ENCODE measurements around the gene STRA6. TPM values are rescaled to one million over a fixed set of nuclear protein-coding genes. Genes with fewer than 3 reads are reported as not detected.

STRA6 gene
- polyA plus RNA-seq, 3 donors = 24.4 to 40.6 (median 35.4) TPM

DNA sequence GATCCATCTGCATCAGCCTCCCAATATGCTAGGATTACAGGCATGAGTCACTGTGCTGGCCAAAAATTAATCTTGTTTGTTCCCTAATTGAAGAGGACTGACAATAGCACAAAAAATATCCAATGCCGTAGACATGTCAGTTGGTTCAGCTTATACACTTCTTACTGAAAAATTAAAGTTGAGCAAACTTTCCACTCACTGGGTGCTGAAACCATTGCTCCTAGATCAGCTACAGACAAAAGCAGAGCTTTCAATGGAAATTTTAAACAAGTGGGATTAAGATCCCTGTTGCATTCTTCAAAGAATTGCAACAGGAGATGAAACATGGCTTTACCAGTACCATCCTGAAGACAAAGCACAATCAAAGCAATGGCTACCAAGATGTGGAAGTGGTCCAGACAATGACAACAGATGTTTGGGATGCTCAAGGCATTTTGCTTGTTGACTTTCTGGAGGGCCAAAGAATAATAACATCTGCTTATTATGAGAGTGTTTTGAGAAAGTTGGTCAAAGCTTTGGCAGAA lies 56.2 kb downstream of the STRA6 start:
- DNase-seq (ENCODE audit: extremely low read depth in 1 of 11, low read depth in 9 of 11, low spot score in 4 of 11) = no peak

DNA sequence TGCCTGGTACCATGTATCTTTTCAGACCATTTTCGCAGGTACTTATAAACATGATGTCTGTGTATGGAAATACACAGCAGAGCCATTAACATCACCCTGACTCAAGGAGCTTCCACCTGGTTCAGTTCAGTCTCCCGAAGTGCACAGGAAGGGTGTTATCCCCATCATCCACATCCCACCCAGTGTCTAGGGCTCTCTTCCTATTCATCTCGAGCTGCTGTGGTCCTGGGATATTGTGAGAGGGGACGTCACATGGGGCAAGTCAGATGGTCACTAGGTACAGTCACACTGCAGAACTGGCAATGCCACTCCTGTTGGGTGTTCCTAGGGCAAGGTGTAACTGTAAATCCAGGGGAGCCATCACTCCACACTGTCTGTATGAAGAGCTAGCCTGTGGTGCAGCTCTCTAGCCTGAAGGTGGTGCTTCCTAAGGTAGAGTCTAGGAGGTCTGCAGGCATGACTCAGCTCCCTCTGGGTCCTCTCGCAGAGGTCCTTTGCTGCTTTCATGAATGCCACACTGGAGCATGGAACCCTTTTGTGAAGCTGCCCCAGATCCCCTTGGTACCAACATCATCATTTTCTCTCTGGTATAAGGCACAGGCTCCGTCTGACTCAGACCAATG lies 58.3 kb downstream of the STRA6 start:
- DNase-seq (ENCODE audit: extremely low read depth in 1 of 11, low read depth in 9 of 11, low spot score in 4 of 11) = no peak

DNA sequence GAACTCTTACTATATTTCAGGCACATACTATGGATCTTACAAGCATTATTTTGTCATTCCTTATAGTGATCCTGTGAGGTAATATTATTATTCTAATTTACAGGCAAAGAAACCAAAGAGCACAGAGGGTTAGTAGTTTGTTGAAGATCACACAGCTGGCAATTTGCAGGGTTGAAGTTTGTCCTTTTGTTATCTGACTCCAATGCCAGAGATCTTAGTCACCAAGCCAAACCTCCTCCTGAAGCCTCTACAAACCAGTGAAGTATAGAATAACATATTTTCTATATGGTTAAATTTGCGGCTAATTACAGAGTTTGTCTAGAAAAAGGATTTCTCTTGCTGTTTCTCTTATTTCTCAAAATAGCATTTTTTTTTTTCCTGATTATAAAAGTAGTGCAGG lies 61.0 kb downstream of the STRA6 start:
- no peak for DNase-seq (ENCODE audit: extremely low read depth in 1 of 11, low read depth in 9 of 11, low spot score in 4 of 11)

DNA sequence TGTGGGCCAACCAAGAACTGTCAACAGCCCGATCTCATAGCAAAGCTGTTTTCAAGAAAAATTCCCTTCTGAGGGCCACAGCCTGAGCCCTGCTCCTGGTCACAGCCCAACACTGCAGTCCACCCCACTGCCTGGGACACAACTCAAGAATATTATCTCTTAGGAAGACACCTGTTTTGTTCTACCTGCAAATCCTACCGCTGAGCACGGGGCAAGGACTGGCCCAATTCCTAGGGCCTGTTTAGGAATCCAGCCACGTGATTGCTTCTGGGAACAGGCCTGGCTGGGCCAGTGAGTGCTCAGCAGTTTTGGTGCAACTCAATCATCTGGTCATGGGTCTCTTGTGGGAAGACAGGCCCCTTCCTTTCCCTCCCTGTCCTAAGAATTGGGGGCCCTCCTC lies 63.9 kb downstream of the STRA6 start:
- DNase-seq (ENCODE audit: extremely low read depth in 1 of 11, low read depth in 9 of 11, low spot score in 4 of 11) = no peak

DNA sequence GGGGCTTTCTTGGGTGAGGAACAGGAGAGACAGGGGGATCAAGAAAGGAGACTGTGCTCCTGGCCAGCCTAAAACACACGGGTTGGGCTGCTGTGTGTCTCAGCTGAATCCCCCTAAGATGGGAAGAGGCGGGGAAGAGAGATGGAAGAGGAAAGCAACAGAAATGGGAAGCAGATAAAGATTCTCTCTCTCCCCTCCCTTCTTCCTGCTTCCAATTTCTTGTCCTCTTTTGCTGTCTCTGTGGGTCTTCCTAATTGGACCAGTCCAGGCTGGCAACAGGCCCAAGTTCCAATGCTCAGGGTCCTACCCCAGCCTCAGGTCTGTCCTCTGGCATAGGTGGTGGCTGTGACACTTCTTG lies 65.1 kb downstream of the STRA6 start:
- DNase-seq (ENCODE audit: extremely low read depth in 1 of 11, low read depth in 9 of 11, low spot score in 4 of 11) = no peak

DNA sequence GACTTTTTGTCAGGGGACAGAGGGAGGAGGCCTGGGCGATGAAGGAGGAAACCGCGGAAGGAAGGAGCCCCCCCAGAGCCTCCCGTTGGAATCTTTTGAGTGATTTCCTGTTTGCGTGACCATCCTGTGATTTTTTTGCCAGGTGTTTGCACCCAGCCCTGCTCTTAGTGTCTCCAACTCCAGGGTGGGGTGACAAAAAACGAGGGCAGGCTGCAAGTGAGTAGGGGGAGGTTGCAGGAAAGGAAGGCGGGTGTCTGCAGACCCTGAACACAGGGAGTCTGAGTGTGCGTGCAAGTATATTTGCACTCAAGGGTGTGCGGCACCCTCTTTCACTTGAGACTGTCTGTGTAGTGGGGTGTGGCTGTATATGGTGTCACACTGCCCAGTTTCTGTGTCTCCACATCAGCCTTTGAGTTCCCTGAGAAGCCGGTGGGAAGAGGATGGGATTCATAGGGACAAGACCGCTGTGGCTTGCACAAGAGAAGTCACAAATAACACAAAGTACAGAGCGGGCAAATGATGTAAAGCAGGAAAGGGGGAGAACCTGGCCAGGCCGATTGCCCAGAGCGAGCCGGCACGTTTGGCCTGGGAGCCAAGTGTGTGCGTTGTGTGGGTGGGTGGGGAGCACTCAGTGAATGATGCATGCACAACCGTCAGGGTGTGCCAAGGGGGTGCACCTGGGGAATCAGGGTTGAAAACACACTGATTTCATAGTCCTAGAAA lies 65.6 kb downstream of the STRA6 start:
- DNase-seq (ENCODE audit: extremely low read depth in 1 of 11, low read depth in 9 of 11, low spot score in 4 of 11) = no peak

DNA sequence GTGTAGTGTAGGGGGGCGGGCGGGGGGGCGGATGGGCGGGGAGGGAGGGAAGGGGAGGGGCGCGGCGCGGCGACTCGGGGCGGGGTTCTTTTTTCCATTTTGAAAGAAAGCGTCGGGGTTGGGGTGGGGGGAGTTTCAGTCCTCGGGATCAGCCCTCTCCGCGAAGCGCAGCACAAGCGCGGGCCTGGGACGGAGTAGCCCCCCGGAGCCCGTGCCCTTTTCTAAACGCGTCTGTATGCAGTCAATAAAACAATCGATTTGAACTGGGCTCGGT lies 66.1 kb downstream of the STRA6 start:
- DNase-seq (ENCODE audit: extremely low read depth in 1 of 11, low read depth in 9 of 11, low spot score in 4 of 11) = no peak

DNA sequence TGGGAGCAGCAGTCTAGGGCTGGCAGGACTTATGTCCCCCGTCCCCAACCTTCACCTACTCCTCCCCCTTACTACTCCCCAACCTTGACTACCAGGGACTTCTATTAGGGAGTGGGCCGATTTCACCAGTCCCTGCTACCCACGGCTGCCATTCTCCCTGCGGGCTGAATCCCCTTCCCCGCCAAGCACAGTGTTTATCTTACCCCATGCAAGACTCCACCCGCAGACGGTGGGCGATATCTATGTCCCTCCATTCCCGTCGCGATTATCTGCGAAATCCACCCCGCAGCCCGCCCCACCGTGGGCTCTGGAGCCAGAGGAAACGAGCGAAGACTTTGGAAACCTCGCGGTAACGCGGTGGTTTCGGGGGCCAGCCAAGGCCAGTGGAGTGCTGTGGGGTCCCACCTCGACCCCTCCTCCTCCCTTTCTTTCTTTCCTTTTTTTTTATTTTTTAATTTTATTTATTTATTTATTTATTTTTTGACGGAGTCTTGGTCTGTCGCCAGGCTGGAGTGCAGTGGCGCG lies 67.5 kb downstream of the STRA6 start:
- no peak for DNase-seq (ENCODE audit: extremely low read depth in 1 of 11, low read depth in 9 of 11, low spot score in 4 of 11)

DNA sequence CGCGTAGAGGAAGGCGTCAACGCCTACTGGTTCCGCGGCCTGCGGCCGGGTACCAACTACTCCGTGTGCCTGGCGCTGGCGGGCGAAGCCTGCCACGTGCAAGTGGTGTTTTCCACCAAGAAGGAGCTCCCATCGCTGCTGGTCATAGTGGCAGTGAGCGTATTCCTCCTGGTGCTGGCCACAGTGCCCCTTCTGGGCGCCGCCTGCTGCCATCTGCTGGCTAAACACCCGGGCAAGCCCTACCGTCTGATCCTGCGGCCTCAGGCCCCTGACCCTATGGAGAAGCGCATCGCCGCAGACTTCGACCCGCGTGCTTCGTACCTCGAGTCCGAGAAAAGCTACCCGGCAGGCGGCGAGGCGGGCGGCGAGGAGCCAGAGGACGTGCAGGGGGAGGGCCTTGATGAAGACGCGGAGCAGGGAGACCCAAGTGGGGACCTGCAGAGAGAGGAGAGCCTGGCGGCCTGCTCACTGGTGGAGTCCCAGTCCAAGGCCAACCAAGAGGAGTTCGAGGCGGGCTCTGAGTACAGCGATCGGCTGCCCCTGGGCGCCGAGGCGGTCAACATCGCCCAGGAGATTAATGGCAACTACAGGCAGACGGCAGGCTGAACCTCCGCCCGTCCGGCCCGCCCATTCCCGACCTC lies 68.1 kb downstream of the STRA6 start:
- no peak for DNase-seq (ENCODE audit: extremely low read depth in 1 of 11, low read depth in 9 of 11, low spot score in 4 of 11)

DNA sequence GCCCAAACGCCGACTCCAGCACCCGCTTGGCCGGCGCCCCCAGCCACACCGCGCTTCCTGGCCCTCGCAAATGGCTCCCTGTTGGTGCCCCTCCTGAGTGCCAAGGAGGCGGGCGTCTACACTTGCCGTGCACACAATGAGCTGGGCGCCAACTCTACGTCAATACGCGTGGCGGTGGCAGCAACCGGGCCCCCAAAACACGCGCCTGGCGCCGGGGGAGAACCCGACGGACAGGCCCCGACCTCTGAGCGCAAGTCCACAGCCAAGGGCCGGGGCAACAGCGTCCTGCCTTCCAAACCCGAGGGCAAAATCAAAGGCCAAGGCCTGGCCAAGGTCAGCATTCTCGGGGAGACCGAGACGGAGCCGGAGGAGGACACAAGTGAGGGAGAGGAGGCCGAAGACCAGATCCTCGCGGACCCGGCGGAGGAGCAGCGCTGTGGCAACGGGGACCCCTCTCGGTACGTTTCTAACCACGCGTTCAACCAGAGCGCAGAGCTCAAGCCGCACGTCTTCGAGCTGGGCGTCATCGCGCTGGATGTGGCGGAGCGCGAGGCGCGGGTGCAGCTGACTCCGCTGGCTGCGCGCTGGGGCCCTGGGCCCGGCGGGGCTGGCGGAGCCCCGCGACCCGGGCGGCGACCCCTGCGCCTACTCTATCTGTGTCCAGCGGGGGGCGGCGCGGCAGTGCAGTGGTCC lies 68.7 kb downstream of the STRA6 start:
- DNase-seq (ENCODE audit: extremely low read depth in 1 of 11, low read depth in 9 of 11, low spot score in 4 of 11) = no peak

DNA sequence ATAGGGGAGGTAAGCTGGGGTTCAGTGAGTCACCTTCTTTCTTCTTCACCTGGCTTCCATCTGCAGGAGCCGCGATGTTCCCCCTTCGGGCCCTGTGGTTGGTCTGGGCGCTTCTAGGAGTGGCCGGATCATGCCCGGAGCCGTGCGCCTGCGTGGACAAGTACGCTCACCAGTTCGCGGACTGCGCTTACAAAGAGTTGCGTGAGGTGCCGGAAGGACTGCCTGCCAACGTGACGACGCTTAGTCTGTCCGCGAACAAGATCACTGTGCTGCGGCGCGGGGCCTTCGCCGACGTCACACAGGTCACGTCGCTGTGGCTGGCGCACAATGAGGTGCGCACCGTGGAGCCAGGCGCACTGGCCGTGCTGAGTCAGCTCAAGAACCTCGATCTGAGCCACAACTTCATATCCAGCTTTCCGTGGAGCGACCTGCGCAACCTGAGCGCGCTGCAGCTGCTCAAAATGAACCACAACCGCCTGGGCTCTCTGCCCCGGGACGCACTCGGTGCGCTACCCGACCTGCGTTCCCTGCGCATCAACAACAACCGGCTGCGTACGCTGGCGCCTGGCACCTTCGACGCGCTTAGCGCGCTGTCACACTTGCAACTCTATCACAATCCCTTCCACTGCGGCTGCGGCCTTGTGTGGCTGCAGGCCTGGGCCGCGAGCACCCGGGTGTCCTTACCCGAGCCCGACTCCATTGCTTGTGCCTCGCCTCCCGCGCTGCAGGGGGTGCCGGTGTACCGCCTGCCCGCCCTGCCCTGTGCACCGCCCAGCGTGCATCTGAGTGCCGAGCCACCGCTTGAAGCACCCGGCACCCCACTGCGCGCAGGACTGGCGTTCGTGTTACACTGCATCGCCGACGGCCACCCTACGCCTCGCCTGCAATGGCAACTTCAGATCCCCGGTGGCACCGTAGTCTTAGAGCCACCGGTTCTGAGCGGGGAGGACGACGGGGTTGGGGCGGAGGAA lies 69.6 kb downstream of the STRA6 start:
- no peak for DNase-seq (ENCODE audit: extremely low read depth in 1 of 11, low read depth in 9 of 11, low spot score in 4 of 11)

DNA sequence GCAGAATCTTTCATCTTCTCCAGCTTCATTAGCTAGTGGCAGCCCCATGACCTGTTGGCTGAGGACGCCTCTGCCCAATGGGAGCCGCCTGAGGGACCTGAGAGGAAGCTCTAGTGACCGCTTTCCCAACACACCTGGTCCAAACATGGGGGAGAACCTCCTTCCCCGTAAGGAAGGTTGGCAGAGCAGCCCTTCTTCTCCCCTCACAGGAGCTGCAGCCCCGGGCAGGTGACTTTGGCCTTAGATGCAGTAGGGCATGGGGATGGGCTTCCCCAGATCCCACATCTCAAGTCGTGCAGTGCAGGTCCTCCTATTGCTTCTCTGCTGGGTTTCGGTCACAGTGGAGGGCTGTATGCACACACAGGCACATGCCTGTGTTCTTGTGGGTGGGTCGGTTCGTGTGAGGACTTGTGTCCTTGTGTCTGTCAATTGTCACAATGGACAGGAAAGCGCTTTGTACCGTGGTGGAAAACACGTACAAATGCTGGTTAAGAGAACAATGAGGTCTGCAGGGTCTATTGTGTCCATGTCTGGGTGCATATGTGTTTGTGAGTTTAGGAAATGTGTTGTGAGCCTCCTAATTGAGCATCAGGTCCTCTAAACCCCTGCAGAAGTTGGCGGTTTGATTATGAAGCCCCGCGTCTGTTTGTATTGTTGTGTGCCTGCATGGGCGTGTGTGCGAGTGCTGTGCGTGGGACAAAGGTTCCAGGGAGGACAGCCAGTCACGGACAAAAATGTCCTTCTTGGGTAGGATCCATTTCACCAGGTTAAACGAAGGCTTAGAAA lies 70.8 kb downstream of the STRA6 start:
- no peak for DNase-seq (ENCODE audit: extremely low read depth in 1 of 11, low read depth in 9 of 11, low spot score in 4 of 11)

DNA sequence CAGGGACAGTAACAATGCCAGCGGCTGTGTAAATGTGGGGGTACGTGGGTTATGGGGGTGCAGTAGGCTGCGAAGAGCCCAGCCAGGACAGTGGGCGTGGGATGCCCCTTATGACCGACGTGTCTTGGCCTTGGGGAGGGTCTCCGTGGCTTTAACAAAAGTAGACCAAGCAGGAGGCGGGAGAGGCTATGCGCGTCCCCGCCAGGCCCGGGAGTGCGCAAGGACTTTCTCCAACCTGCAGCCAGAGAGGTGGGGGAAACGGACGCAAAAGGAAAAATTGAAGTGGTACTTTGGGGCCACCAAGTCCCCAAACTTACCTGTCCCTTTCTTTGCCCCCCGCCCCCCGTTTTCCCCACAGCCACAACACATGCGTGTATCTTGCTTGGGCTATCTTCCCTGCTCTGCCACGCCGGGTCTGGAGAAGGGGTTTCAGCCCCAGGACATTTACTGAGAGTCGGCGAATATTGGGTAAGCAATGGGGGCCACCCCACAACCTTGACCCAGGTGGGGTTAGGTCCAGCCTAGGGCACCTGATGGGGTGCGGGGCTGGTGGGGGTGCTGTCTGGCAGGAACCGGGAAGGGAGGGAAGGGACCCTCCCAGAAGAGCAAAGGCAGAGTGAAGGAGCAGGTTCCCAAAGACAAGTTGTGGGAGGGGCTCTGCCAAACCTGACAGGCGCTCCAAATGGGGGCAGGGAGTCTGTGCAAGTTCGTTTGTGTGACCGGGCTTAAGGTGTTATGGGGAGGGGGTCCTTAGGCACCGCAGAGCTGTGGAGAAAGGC lies 71.5 kb downstream of the STRA6 start:
- no peak for DNase-seq (ENCODE audit: extremely low read depth in 1 of 11, low read depth in 9 of 11, low spot score in 4 of 11)

DNA sequence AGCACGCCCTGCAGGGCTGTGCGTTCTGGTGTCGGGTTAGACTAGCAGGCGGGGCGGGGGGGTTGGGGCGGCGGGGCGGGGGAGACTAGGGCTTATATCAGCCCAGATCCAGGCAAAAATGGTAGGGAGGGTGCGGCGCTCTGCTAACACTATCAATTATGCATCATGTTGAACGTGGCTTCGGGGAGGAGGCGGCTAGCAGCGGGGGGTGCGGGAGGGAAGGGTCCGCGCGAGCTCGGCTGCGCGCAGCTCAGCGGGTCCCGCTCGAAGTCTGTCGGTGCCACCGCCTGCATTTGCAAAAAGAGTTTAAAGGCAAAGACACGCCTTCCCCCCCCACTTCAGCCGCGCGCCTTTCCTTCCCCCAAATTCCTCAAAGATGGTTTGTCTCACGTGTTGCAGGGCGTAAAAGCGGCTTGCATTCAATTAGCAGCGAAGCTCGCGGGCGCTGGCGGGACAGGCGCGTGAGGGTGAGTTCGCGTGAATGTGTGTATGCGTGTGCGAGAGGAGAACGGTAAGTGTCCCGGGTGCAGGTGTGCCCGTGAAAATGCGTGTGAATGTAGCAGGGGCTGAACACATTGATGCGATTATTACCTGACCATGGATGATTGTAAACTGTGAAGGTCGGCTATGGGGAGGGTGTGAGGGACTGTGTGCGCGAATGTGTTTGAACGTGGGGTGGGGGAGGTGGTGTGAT lies 72.3 kb downstream of the STRA6 start, which contains the start of gene ISLR2:
Gene ISLR2, plus strand, starts transcription at position 432 of the 694 bp plus-strand sequence. CDS start 2,169 bp downstream, outside the sequence.
- DNase-seq (ENCODE audit: extremely low read depth in 1 of 11, low read depth in 9 of 11, low spot score in 4 of 11) = no peak

DNA sequence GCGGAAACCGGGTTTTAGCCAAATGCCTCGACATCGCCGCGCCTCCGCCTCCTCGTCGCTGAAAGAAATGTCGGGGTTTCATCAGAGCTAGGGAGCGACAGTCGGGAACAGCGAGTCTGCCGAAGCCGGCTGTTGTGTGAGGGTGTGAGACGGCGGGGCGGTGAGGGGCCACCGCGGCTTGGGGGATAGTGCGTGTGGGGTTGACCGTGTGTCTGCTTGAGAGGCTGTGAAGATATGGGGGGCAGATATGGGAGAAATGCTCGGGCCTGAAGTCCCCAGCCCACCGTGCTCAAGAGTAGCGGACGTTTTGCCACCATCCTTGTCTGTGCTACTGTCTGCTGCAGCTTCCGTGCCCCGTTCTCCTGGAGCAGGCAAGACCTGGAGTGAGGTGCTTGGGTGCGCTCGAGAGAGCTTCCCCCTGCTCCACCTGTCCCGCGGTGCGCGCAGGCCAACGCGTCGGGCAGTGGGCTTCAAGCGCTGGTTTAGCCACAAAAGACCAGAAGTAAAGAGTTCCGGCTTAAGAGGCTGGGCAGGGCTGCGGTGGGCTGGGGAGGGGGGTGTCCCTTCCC lies 72.9 kb downstream of the STRA6 start:
- DNase-seq (ENCODE audit: extremely low read depth in 1 of 11, low read depth in 9 of 11, low spot score in 4 of 11) = no peak

All from renal cortex interstitium (tissue), 11 donors.